ENCODE data around the gene PEMT. TPM values are rescaled to one million over a fixed set of nuclear protein-coding genes. Genes with fewer than 3 reads are reported as not detected.

The PEMT gene
- total and polyA plus RNA-seq, 2 of the 4 experiments (the other 2 are of a cell fraction): 23.3 to 49.5 TPM

GRCh38 chr17:17555151-17555550 is 36.4 kb downstream of the PEMT start:
- no peaks in the 10 kb centered on the region; a peak in 1 of 4 replicates for H3K79me1 ChIP-seq (ENCODE audit: low read depth in 1 of 2, low read length in 2 of 2)
- H2BK5ac ChIP-seq (ENCODE audit: low read depth, low read length, poor library complexity, severe bottlenecking): no peak overlapping the region
- no peak overlapping the region for H3K9ac ChIP-seq (ENCODE audit: low read depth, low read length)
- no peak overlapping the region for H3K4me3 ChIP-seq (ENCODE audit: insufficient read depth, low read depth, low read length)
- no peaks in the 10 kb centered on the region for H3K36me3 ChIP-seq (ENCODE audit: control insufficient read depth, insufficient read depth, low read length)
- H2BK20ac ChIP-seq (ENCODE audit: low read depth, low read length): no peak overlapping the region
- TF ChIP-seq USF2 (IDR thresholded peaks at IDR 0.05; ENCODE audit: low read depth, low read length) (no peak), CEBPB (IDR thresholded peaks at IDR 0.05; ENCODE audit: low read depth, low read length) (no peak), FOS (IDR thresholded peaks at IDR 0.05; ENCODE audit: low read depth, low read length) (no peak), SMC3 (IDR thresholded peaks at IDR 0.05; ENCODE audit: low read depth, low read length) (no peak), RCOR1 (IDR thresholded peaks at IDR 0.05; ENCODE audit: insufficient replicate concordance, low read length) (no peak), MXI1 (IDR thresholded peaks at IDR 0.05; ENCODE audit: borderline replicate concordance, low read depth, low read length) (no peak), RAD21 (IDR thresholded peaks at IDR 0.05; ENCODE audit: low read length) (no peak), NFE2L2 (IDR thresholded peaks at IDR 0.05; ENCODE audit: low read depth, low read length) (no peak), BHLHE40 (IDR thresholded peaks at IDR 0.05; ENCODE audit: low read depth, low read length) (no peak), POLR2A (IDR thresholded peaks at IDR 0.05; ENCODE audit: low read depth, low read length) (no peak), MAZ (IDR thresholded peaks at IDR 0.05; ENCODE audit: borderline replicate concordance, low read depth, low read length) (no peak), CHD1 (IDR thresholded peaks at IDR 0.05; ENCODE audit: low read depth, low read length) (no peak), RFX5 (IDR thresholded peaks at IDR 0.05; ENCODE audit: low read depth, low read length) (no peak), MAFK (IDR thresholded peaks at IDR 0.05; ENCODE audit: low read depth, low read length) (no peak)
- TF ChIP-seq, protein P1, sequence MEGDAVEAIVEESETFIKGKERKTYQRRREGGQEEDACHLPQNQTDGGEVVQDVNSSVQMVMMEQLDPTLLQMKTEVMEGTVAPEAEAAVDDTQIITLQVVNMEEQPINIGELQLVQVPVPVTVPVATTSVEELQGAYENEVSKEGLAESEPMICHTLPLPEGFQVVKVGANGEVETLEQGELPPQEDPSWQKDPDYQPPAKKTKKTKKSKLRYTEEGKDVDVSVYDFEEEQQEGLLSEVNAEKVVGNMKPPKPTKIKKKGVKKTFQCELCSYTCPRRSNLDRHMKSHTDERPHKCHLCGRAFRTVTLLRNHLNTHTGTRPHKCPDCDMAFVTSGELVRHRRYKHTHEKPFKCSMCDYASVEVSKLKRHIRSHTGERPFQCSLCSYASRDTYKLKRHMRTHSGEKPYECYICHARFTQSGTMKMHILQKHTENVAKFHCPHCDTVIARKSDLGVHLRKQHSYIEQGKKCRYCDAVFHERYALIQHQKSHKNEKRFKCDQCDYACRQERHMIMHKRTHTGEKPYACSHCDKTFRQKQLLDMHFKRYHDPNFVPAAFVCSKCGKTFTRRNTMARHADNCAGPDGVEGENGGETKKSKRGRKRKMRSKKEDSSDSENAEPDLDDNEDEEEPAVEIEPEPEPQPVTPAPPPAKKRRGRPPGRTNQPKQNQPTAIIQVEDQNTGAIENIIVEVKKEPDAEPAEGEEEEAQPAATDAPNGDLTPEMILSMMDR (conservative IDR thresholded peaks at IDR 0.05; ENCODE audit: low read depth, low read length): no peak
- no peak overlapping the region for H3K23ac ChIP-seq (ENCODE audit: low read depth, low read length)
- H3K4me1 ChIP-seq (ENCODE audit: control insufficient read depth, insufficient read depth, low read length): no peaks in the 10 kb centered on the region
- H4K5ac ChIP-seq (ENCODE audit: low read depth, low read length): no peak overlapping the region
- H3K14ac ChIP-seq (replicated peaks; ENCODE audit: low read depth, low read length): no peak overlapping the region
- ChIA-PET CTCF (no interaction called here), POLR2A (ENCODE audit: unreplicated experiment) (no interaction called here)
- intact Hi-C loops (cut with micrococcal nuclease) (no loop called here), in situ Hi-C loops (cut with MboI; ENCODE audit: low sequenced_read_pairs) (no loop called here), dilution Hi-C loops (cut with HindIII; ENCODE audit: low sequenced_read_pairs, unreplicated experiment) (no loop called here)
- no peak overlapping the region for H3K4ac ChIP-seq (ENCODE audit: low read depth, low read length)
- no peak overlapping the region for H2AFZ ChIP-seq (replicated peaks; ENCODE audit: low read length, poor library complexity)
- H4K8ac ChIP-seq (ENCODE audit: low read depth in 2 of 2, low read length in 2 of 2): no peak overlapping the region
- no peak overlapping the region for H3K56ac ChIP-seq (ENCODE audit: extremely low read depth, insufficient read depth, low read length)
- no peaks in the 10 kb centered on the region for H3K9me1 ChIP-seq (ENCODE audit: insufficient read depth, low read length)
- no peak overlapping the region for H2AK9ac ChIP-seq (replicated peaks; ENCODE audit: low read depth, low read length, poor library complexity)
- H4K91ac ChIP-seq (ENCODE audit: insufficient read depth, low read depth, low read length): no peak overlapping the region
- ATAC-seq (ENCODE audit: low read depth): no peak
- H3K4me2 ChIP-seq (ENCODE audit: low read depth, low read length): no peak overlapping the region
- no peaks in the 10 kb centered on the region for H3K27me3 ChIP-seq (ENCODE audit: control insufficient read depth, insufficient read depth, low read length)
- H2AK5ac ChIP-seq (ENCODE audit: low read depth, low read length): no peak overlapping the region
- no peak overlapping the region for H3K18ac ChIP-seq (ENCODE audit: low read depth, low read length)
- no peak overlapping the region for H2BK120ac ChIP-seq (ENCODE audit: low read depth, low read length)
- H2BK15ac ChIP-seq (ENCODE audit: low read depth, low read length): no peak overlapping the region
- no peak overlapping the region for H3K27ac ChIP-seq (ENCODE audit: insufficient read depth, low read length)
- no CpG with 5 or more reads among the region's 9 CpGs for WGBS, 2 experiments (ENCODE audit: extremely low coverage in 2 of 2, insufficient read length in 1 of 2)
- H4K20me1 ChIP-seq (ENCODE audit: insufficient read depth, low read length): peaks cover 4% of the 10 kb centered on the region; the same call in 1 of the 2 replicates
- no peak for DNase-seq
- no TSS peak for BruUV-seq (replicated peaks)
- no peaks in the 10 kb centered on the region for H3K9me3 ChIP-seq (ENCODE audit: control insufficient read depth, insufficient read depth, low read length)

All from IMR-90 (cell line).